Fibroblast of lung (primary cell): ENCODE results near the gene MOG. TPM values are rescaled to one million over a fixed set of nuclear protein-coding genes. Genes with fewer than 3 reads are reported as not detected.

Experiments
- DNase-seq, 2 donors: peaks; one replicate each; pipeline versions ENCODE4 v3.0.0 to v3.0.0-alpha.2; 2010; ENCODE audit warnings: low read depth in 2 of 2
- H2AFZ ChIP-seq: 2 replicates; pipeline ENCODE4 v1.5.1; 2012; ENCODE audit warnings: low read length, control low read depth, inconsistent platforms
- H3K27ac ChIP-seq: 2 replicates; pipeline ENCODE4 v1.5.1; 2011; ENCODE audit warnings: low read length, control low read depth; ENCODE audit not compliant: insufficient read depth
- H3K27me3 ChIP-seq: 2 replicates; pipeline ENCODE4 v1.5.1; 2011; ENCODE audit warnings: mild to moderate bottlenecking, low read length; ENCODE audit not compliant: control insufficient read depth, insufficient read depth
- H3K36me3 ChIP-seq: 2 replicates; pipeline ENCODE4 v1.5.1; 2011; ENCODE audit warnings: low read length; ENCODE audit not compliant: control insufficient read depth, insufficient read depth
- H3K4me1 ChIP-seq: 2 replicates; pipeline ENCODE4 v1.5.1; 2011; ENCODE audit warnings: low read length; ENCODE audit not compliant: control insufficient read depth, insufficient read depth; ENCODE audit errors: extremely low read depth
- H3K4me2 ChIP-seq: 2 replicates; pipeline ENCODE4 v1.5.1; 2011; ENCODE audit warnings: low read length, control low read depth; ENCODE audit not compliant: insufficient read depth; ENCODE audit errors: extremely low read depth
- H3K4me3 ChIP-seq, 4 experiments: fragments of 200-600 bp in 1 of 4; sonication (generic) in 1 of 4; replicated peaks in 1 of 4; 2 replicates each; pipeline ENCODE4 v1.5.1; 2011 to 2016; ENCODE audit warnings: low read length in 4 of 4, low read depth in 3 of 4, mild to moderate bottlenecking in 3 of 4, control low read depth in 2 of 4, inconsistent platforms in 1 of 4, mixed read lengths in 1 of 4; ENCODE audit not compliant: insufficient read depth in 1 of 4; ENCODE audit errors: control extremely low read depth in 1 of 4
- H3K79me2 ChIP-seq: 2 replicates; pipeline ENCODE4 v1.5.1; 2012; ENCODE audit warnings: mild to moderate bottlenecking, low read length, inconsistent platforms; ENCODE audit not compliant: control insufficient read depth, insufficient read depth
- H3K9ac ChIP-seq: 2 replicates; pipeline ENCODE4 v1.5.1; 2011; ENCODE audit warnings: mild to moderate bottlenecking, low read length, control low read depth; ENCODE audit not compliant: insufficient read depth
- H3K9me3 ChIP-seq: 2 replicates; pipeline ENCODE4 v1.5.1; 2012; ENCODE audit warnings: low read depth, low read length; ENCODE audit not compliant: control insufficient read depth, insufficient read depth
- H4K20me1 ChIP-seq: 2 replicates; pipeline ENCODE4 v1.5.1; 2011; ENCODE audit warnings: low read length; ENCODE audit not compliant: control insufficient read depth, insufficient read depth; ENCODE audit errors: extremely low read depth
- EZH2 ChIP-seq: IDR thresholded peaks from 2 replicates; pipeline ENCODE4 v1.5.1; 2012; ENCODE audit warnings: low read length, control low read depth, mild to moderate bottlenecking; ENCODE audit errors: missing control alignments
- polyA plus RNA-seq, 2 donors: library from polyadenylated mRNA; depleted of rRNA in 1 of 2; stranded (reverse) in 1 of 2; unstranded in 1 of 2; fragments of >200 nt; gene quantifications; 2 replicates each; pipeline ENCODE4 v1.2.1, GENCODE V29; 2011 to 2012; ENCODE audit warnings: missing spikeins in 1 of 2
- total RNA-seq: library from RNA; depleted of rRNA; stranded (reverse); fragments of >200 nt; gene quantifications from 2 replicates; pipeline ENCODE4 v1.2.1, GENCODE V29; 2014
- TF ChIP-seq, protein P1 (sequence below), 2 donors: IDR thresholded peaks in 1 of 2; conservative IDR thresholded peaks in 1 of 2; 1 replicate in 1 of 2; 2 replicates in 1 of 2; pipeline ENCODE4 v1.5.1; 2011 to 2012; ENCODE audit warnings: low read length in 2 of 2, control low read depth in 1 of 2, inconsistent platforms in 1 of 2, low read depth in 1 of 2, mild to moderate bottlenecking in 1 of 2

Gene MOG
- total and polyA plus RNA-seq, 2 donors (not counting 1 experiment from before 2014, with no cell fraction given): not detected

DNA sequence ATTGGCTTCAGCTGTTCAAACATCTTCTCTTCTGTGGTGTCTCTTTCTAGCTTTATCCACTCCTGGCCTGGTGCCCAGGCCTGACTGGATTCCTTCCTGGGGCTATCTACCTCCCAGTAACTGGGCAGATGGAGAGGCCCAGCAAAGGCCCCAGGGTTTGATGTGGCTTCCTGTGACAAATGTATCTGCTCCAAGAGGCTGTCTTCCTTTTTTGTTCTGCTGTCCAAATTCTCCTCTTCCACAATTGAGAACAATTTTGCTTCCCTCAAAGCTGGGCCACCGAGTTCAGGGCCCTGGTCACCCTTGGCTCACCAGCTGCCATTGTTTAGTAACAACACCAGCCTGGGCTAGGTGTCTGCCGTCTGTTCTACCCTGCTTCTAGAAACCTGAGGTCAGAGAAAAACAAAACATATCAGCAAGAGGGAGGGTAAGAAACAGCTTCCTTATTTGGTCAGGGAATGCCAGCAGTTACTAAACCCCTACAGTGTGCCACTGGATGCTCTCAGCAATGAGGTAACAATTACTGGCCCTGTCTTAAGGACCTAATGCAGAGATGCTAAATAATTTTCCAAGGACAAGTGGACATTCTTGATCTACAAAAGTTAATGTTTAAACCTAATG, 20.2 kb downstream of the MOG start:
- DNase-seq: no peak
- Histone ChIP-seq H3K4me2 (no peak overlapping the region), H2AFZ (no peak overlapping the region), H3K4me1 (no peaks in the 10 kb centered on the region), H3K9ac (no peak overlapping the region), H3K27ac (no peak overlapping the region), H3K4me3 (no peak overlapping the region), H3K9me3 (no peaks in the 10 kb centered on the region), H3K36me3 (no peaks in the 10 kb centered on the region), H4K20me1 (no peaks in the 10 kb centered on the region), H3K27me3 (no peaks in the 10 kb centered on the region), H3K79me2 (no peaks in the 10 kb centered on the region)
- no peak for TF ChIP-seq EZH2
- TF ChIP-seq, protein P1, sequence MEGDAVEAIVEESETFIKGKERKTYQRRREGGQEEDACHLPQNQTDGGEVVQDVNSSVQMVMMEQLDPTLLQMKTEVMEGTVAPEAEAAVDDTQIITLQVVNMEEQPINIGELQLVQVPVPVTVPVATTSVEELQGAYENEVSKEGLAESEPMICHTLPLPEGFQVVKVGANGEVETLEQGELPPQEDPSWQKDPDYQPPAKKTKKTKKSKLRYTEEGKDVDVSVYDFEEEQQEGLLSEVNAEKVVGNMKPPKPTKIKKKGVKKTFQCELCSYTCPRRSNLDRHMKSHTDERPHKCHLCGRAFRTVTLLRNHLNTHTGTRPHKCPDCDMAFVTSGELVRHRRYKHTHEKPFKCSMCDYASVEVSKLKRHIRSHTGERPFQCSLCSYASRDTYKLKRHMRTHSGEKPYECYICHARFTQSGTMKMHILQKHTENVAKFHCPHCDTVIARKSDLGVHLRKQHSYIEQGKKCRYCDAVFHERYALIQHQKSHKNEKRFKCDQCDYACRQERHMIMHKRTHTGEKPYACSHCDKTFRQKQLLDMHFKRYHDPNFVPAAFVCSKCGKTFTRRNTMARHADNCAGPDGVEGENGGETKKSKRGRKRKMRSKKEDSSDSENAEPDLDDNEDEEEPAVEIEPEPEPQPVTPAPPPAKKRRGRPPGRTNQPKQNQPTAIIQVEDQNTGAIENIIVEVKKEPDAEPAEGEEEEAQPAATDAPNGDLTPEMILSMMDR (conservative IDR thresholded peaks at IDR 0.05 in 1 of 2, IDR thresholded peaks at IDR 0.05 in 1 of 2; ENCODE audit: low read depth in 1 of 2, low read length in 2 of 2): no peak

DNA sequence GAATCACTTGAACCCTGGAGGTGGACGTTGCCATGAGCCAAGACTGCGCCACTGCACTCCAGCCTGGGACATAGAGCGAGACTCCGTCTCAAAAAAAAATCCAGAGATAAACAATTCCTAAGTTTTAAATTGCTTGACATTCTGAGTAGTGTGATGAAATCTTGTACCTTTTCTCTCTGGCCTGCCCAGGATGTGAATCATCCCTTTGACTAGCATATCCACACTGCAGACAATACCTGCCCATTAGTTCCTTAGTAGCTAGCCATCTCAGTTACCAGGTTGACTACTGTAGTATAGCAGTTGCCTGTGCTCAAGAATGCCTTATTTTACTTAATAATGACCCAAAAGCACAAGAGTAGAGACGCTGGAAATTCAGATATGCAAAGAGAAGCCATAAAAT, 21.2 kb downstream of the MOG start:
- no peaks in the 10 kb centered on the region for H3K79me2 ChIP-seq
- no peaks in the 10 kb centered on the region for H3K27me3 ChIP-seq
- no peak overlapping the region for H3K27ac ChIP-seq
- H3K4me2 ChIP-seq: no peak overlapping the region
- H3K9me3 ChIP-seq: no peaks in the 10 kb centered on the region
- H3K36me3 ChIP-seq: no peaks in the 10 kb centered on the region
- H3K4me1 ChIP-seq: no peaks in the 10 kb centered on the region
- no peaks in the 10 kb centered on the region for H4K20me1 ChIP-seq
- H2AFZ ChIP-seq: no peak overlapping the region
- no peak for TF ChIP-seq EZH2
- TF ChIP-seq, protein P1 (conservative IDR thresholded peaks at IDR 0.05 in 1 of 2, IDR thresholded peaks at IDR 0.05 in 1 of 2; ENCODE audit: low read depth in 1 of 2, low read length in 2 of 2): no peak
- no peak for DNase-seq
- H3K4me3 ChIP-seq: no peak overlapping the region
- H3K9ac ChIP-seq: no peak overlapping the region

DNA sequence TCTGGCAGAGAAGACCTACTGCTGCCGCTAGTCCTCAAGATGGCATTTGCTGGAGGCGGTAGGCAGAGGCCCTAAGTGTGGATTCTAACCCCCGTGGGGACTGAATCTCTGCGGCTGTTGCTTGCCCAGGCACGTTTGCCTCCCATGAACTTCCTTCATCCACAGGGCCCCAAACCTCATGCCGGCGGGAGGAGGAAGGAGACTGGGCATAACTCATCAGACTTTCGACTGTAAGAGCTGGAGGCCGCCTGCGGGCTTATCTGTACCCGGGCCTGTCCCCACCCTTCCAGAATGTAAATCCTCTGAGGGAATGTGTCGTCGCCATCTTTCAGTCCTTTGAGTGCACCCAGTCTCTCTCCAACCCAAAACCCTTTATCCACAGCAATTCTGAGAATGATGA, 23.1 kb downstream of the MOG start:
- H3K4me3 ChIP-seq: no peak overlapping the region
- no peaks in the 10 kb centered on the region for H3K4me1 ChIP-seq
- no peak overlapping the region for H3K4me2 ChIP-seq
- no peaks in the 10 kb centered on the region for H3K9me3 ChIP-seq
- DNase-seq: no peak
- no peaks in the 10 kb centered on the region for H4K20me1 ChIP-seq
- TF ChIP-seq EZH2: no peak
- TF ChIP-seq, protein P1 (conservative IDR thresholded peaks at IDR 0.05 in 1 of 2, IDR thresholded peaks at IDR 0.05 in 1 of 2; ENCODE audit: low read depth in 1 of 2, low read length in 2 of 2): no peak
- no peak overlapping the region for H3K27ac ChIP-seq
- no peak overlapping the region for H2AFZ ChIP-seq
- H3K36me3 ChIP-seq: no peaks in the 10 kb centered on the region
- no peaks in the 10 kb centered on the region for H3K27me3 ChIP-seq
- H3K79me2 ChIP-seq: no peaks in the 10 kb centered on the region
- no peak overlapping the region for H3K9ac ChIP-seq
